ENCODE results near the gene RPS6KA5. TPM values are rescaled to one million over a fixed set of nuclear protein-coding genes. Genes with fewer than 3 reads are reported as not detected.

Gene RPS6KA5
- polyA plus RNA-seq, 2 of the 4 experiments (the other 2 are of a cell fraction), result 2.2 to 4.1 TPM

GRCh38 chr14:91005716-91006115, 54.7 kb downstream of the RPS6KA5 start:
- no peak for DNase-seq (ENCODE audit: low read depth in 1 of 2, low spot score in 1 of 2)
- TF ChIP-seq ZNF302 (CRISPR knock-in tag; IDR thresholded peaks at IDR 0.05), result no peak
- TF ChIP-seq ESRRA (IDR thresholded peaks at IDR 0.05; ENCODE audit: borderline replicate concordance, low read length), result no peak
- TF ChIP-seq FOSL2 (IDR thresholded peaks at IDR 0.05), result no peak
- TF ChIP-seq FOSL2 (CRISPR knock-in tag; IDR thresholded peaks at IDR 0.05), result no peak
- TF ChIP-seq POLR2AphosphoS2 (conservative IDR thresholded peaks at IDR 0.05; ENCODE audit: low read length), result no peak
- TF ChIP-seq E2F6 (IDR thresholded peaks at IDR 0.05; ENCODE audit: borderline replicate concordance, low read depth), result no peak
- TF ChIP-seq CBX2 (IDR thresholded peaks at IDR 0.05; ENCODE audit: borderline replicate concordance, low read depth), result no peak
- no peak for TF ChIP-seq JUN (IDR thresholded peaks at IDR 0.05)
- TF ChIP-seq HEYL (CRISPR knock-in tag; IDR thresholded peaks at IDR 0.05), result no peak
- TF ChIP-seq KDM5A (IDR thresholded peaks at IDR 0.05), result no peak
- TF ChIP-seq JUNB (IDR thresholded peaks at IDR 0.05), result no peak
- TF ChIP-seq HES2 (IDR thresholded peaks at IDR 0.05), result no peak
- no peak for TF ChIP-seq MAFK (IDR thresholded peaks at IDR 0.05; ENCODE audit: partially characterized antibody)
- TF ChIP-seq HOXB13 (CRISPR knock-in tag; IDR thresholded peaks at IDR 0.05; ENCODE audit: low read depth), result no peak
- no peak for TF ChIP-seq FOXS1 (CRISPR knock-in tag; IDR thresholded peaks at IDR 0.05)
- TF ChIP-seq BHLHE40 (IDR thresholded peaks at IDR 0.05; ENCODE audit: low read depth, low read length), result no peak
- no peak for ATAC-seq
- no peak for FAIRE-seq
- ChIA-PET CTCF (interaction anchor here (0.6 to 1.7 kb wide), 3 partner anchors 10 to 133 kb away, joined by 4 to 6 read pairs (median 4); no protein-coding TSS in a partner anchor), POLR2A (no interaction called here)
- Histone ChIP-seq H3K9me3 (no peaks in the 10 kb centered on the region), H3K4me1 (peaks cover 17% of the 10 kb centered on the region; the same call in 2 of the 3 replicates), H3K4me2 (no peak overlapping the region), H3K27ac (no peak overlapping the region), H3K4me3 (no peak overlapping the region)

GRCh38 chr14:91004987-91005386, 55.5 kb downstream of the RPS6KA5 start:
- no peak for TF ChIP-seq JUNB (IDR thresholded peaks at IDR 0.05)
- TF ChIP-seq MAZ (IDR thresholded peaks at IDR 0.05; ENCODE audit: borderline replicate concordance, low read depth, low read length), result no peak
- no peak for TF ChIP-seq RFX5 (IDR thresholded peaks at IDR 0.05)
- no peak for TF ChIP-seq RCOR1 (IDR thresholded peaks at IDR 0.05; ENCODE audit: low read depth, low read length)
- TF ChIP-seq HOXB13 (CRISPR knock-in tag; IDR thresholded peaks at IDR 0.05; ENCODE audit: low read depth), result no peak
- TF ChIP-seq KDM5A (IDR thresholded peaks at IDR 0.05), result no peak
- TF ChIP-seq PBX3 (IDR thresholded peaks at IDR 0.05), result no peak
- no peak for TF ChIP-seq FOSL2 (IDR thresholded peaks at IDR 0.05)
- TF ChIP-seq FOSL2 (CRISPR knock-in tag; IDR thresholded peaks at IDR 0.05), result no peak
- TF ChIP-seq NR3C1 (IDR thresholded peaks at IDR 0.05), result no peak
- TF ChIP-seq EHMT2 (IDR thresholded peaks at IDR 0.05; ENCODE audit: low read depth), result no peak
- no peak for TF ChIP-seq JUN (IDR thresholded peaks at IDR 0.05)
- no peak for TF ChIP-seq RNF2 (IDR thresholded peaks at IDR 0.05; ENCODE audit: borderline replicate concordance, low read depth)
- no peak for TF ChIP-seq NPAS2 (CRISPR knock-in tag; IDR thresholded peaks at IDR 0.05; ENCODE audit: borderline replicate concordance)
- TF ChIP-seq MAX (IDR thresholded peaks at IDR 0.05), result no peak
- TF ChIP-seq SREBF2 (IDR thresholded peaks at IDR 0.05), result no peak
- TF ChIP-seq ZSCAN20 (CRISPR knock-in tag; IDR thresholded peaks at IDR 0.05), result no peak
- no peak for TF ChIP-seq SMC3 (IDR thresholded peaks at IDR 0.05)
- no peak for TF ChIP-seq ATOH8 (CRISPR knock-in tag; IDR thresholded peaks at IDR 0.05; ENCODE audit: low read depth)
- TF ChIP-seq USF2 (IDR thresholded peaks at IDR 0.05), result no peak
- POLR2A ChIA-PET, result no interaction called here

More at GRCh38 chr14:91004987-91005386, 55.5 kb downstream of the RPS6KA5 start:
- DNase-seq (ENCODE audit: low read depth in 1 of 2, low spot score in 1 of 2) (no peak), FAIRE-seq (no peak), ATAC-seq (no peak)
- no peak overlapping the region for H3K27ac ChIP-seq
- no peaks in the 10 kb centered on the region for H3K9me3 ChIP-seq
- H3K4me1 ChIP-seq, result peaks cover 17% of the 10 kb centered on the region; the same call in 2 of the 3 replicates
- no peak overlapping the region for H3K4me2 ChIP-seq
- H3K4me3 ChIP-seq, result no peak overlapping the region
- CTCF ChIA-PET, result interaction anchor here (1.7 kb wide), 1 partner anchor 13 kb away, joined by 6 read pairs; no protein-coding TSS in a partner anchor
